EH (cell line): ENCODE data around the gene VPS13D.
A peak's percentile ranks its signal among the peaks of the same experiment; 100 is the strongest.

Experiments
- DNase-seq: peaks from one replicate; pipeline ENCODE4 v3.0.0-alpha.2; 2015; ENCODE audit warnings: low read depth

VPS13D gene

DNA sequence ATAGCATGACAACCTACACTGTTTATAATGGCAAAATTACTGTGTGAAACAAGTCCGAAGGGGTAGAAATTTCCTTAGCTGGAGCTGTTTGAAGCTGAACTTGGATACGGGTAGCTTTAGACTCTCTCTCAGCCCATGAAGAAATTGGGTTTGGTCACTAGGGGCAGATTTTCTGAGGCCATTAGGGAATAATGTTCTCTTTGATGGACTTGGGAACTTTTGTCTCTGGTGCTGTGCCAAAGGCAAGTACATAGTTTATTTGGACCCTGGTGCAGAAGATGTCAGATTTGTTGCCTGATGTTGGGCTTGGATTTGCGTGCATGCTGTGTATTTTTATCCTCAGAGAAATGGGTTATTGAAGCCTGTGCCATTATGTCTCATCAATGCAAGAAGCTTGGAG is 109.6 kb downstream of the VPS13D start:
- no peak for DNase-seq

DNA sequence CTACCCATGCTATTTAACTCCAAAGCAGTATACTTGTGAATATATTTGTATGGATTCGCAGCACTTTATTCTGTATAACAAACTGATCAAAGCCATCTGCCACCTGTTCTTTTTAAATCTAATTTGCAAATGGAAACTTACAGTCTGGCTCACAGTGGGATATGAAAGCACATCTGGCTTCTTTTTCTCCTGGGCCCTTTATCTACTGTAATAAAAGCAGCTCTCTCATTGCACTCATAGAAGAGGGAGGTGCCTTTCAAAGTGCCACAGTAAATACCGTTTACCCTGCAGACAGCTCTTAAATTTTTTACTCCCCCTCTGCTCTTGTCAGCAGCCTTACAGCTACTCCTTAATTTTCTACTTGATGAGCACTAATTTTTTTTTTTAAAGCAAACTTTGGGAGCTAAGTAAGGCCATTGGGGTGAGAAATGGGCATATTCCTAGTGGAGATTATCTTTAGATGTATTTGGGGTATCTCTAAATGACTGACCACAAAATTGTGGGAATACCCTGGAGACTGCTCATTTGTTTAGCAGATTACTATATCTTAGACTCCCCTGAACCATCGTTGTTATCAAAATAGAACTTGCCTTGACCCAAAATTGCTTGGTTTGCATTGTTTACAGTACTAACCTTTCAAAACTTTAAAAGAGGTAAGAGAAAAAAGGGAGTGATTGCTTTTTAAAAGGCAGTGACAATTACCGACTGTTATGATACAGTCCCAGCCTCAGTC is 110.1 kb downstream of the VPS13D start:
- no peak for DNase-seq

DNA sequence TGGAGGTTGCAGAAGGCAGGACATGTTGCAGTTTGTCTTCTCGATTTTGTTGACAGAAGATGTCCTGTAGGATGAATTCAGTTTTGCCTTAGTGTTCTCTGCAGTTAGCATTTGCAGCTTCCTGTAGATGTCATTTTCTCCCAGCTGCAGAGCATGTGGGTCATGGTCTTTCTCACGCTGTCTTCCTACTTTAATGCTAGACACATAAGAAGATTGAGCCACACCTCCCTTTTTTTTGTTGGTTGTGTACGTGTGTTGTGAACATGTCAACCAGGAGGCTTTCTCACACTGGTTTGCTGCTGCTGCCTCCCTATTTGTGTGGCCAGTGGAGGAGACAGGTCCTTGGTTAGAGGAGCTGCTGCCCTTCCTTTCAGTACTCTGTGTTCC is 110.7 kb downstream of the VPS13D start:
- DNase-seq, result no peak

DNA sequence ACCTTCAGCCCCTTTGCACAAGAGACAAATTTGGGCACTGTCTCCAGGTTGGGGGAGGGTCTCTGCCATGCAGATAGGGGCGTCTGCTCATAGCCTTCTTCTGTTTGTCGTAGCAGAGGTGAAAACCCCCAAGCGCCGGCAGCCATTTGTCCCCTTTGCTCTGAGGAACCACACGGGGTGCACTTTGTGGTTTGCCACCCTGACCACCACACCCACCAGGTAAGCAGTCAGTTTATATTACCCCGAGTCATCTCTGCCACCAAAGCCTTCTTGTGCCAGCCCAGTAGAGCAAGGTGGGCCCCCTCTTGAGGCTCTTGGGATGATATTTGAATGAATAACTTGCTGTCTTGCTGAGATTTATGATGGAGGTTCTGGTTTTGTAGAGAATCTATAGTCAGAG is 111.8 kb downstream of the VPS13D start:
- DNase-seq, result no peak

DNA sequence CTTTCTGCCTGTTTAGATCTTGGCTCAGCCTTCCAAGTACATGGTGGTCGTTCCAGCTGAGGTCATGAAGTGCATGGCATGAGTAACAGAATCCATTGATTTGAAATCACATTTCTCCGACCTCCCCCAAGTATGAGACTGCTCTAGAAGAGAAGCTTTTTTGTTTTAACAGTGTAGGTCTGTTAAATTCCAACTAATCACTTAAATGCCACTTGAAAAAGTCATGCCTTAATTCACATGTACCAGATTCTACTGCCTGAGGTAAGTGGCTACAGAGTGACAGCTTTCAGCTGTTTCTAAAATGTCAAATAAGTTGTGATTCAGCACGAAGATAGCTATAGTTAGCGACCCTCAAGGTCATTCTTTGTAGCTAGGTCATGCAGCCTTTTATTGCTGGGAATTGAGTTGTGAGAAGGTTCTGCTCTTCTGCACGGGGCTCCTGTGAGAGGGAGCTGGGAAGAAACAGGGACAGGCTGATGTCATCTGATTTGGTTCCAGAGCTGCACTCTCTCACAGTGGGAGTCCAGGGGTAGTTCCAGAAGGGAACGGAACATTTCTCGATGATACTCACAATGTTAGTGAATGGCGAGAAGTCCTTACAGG is 112.7 kb downstream of the VPS13D start:
- DNase-seq, result peak; percentile 9

DNA sequence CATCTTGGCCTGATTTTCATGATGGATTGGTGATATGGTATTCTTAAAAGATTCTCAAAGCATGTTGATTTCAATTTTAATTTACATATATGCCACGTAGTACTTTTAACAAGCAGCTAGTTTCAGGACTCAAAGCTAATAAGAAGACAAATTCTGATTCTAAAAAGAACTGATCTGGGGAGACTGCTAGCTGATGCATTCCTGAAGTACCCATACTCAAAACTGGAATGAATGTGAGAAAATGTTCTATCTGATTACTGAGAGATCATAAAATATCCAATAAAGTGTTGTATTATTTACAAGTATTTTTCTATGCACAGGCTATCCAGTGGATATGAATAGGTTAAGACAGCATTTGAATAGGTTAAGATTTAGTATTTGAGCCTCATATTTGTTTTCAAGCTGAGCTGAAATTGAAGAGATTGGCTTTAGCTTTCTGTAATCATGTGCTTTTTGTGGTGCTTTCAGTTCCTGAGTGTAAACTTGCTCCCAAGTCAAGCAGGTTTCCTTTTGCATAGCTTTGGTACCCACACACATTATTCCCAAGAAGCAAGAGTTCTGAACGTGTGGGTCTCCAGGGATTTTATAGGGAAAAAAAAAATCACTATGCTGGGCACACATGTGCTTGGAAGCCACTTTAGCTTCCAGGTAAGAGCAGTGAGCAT is 114.1 kb downstream of the VPS13D start:
- DNase-seq, result no peak

DNA sequence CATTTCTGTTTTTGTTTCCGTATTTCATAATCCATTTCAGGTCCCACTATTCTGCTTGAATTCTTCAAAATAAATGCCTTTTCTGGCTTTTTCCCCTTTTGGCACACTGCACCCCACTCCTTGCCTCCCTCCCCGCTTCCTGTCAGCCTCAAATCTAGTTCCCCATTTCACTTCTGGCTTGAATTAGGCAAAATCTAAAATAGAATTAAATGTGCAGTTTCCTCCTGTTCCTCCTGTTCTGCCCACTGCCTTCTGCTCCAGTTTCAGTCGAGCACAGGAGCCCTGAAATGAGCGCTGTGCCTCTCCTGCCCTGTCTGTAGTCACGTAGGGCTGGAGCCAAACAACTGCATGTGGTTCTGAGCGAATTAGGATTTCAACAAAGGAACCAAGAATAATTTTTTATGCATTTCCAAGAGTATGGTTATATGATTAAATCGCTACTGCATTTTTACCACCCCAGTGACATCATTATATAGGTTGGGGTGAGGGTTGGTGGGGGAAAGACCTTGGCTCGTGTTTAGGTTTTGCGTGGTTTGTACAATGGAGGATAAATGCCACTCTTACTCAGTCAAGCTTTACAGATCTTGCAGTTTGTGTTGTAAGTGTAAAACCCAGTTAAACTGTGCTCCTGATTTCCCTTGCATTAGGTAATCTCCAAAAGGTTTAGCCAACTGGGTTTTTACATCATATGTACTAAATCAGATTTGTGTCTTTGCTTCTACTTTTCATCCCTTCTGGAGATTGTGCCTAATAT is 114.9 kb downstream of the VPS13D start:
- DNase-seq, result no peak

DNA sequence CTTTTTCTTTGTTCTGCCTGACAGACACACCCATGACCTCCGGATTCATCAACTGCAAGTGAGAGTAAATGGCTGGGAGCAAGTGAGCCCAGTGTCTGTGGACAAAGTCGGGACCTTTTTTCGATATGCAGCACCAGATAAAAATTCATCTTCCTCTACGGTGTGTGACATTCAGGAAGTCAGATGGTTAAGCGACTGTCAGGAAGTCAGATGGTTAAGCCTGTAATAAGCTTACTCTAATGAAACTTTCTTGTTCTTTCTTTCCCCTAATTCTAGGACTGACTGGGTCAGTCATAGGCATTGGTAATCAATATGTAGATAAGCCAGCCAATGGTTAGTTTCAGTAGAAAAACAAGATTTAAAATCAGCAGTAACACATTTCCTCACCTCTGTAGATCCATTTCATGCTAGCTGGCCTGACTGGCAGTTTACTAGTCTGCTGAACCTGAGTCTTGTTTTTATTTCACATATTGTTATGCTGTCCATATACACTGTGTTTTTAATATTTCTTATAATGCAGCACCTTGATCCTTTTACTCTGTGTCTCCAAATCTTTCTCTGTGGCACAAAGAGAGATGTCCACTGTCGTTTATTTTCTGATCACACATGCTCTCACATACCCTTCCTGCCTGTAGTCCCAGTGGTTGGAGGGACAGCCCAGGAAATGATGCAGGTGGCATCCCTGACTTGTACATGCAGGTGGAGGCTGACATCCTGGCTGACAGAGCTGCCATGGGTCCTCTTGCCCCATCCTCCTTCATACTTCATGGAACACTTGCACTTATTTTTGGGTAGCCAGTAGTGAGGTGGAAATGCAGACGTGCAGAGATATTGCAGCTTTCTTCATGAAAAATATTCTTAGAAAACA is 115.8 kb downstream of the VPS13D start:
- no peak for DNase-seq

DNA sequence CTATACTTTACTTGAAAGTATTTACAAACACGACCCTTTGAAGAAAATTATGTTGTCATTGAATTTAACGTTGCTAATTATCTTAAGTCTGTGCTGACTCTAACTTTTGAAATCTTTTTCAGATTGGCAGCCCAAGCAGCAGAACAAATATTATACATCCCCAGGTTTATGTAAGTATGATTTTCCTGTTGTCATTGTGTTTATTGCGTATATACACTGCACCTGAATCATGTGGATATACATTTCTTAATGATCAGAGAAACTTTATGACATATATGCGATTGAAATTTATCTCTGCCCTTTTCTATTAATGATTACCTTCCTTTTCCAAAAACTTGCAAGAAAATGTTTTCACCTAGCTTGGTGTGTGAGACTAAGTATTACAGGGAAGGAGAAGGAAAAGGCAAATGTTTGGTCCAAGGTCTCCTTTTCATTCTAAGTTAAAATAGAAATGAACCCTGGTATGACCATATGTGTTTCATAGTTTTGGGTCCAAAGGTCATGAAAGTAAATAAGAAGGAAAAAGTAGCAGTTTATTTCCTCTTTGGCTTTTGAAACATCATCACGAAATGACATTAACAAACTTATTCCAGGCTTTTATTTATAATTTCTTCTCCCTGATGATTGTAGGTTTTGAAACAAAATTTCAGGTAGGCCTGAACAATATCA is 116.8 kb downstream of the VPS13D start:
- DNase-seq, result no peak

DNA sequence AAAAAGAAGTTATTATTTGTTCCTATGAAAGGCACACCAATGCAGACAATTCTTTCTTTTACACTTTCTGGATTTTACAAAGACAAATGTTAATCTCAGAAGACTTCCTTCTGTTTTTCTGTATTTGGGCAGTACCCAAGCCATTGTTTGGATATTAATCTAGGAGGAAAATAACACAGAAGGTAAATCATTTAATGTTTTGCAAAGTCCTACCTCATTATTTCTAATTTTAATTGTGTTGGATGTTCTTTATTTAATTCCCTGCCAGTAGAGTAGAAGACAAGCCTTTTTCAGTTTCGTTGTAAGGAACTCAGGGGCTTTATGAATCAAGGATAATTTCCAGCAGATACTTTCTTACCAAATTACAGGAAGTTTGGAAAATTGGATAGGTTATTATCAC is 118.3 kb downstream of the VPS13D start:
- no peak for DNase-seq

DNA sequence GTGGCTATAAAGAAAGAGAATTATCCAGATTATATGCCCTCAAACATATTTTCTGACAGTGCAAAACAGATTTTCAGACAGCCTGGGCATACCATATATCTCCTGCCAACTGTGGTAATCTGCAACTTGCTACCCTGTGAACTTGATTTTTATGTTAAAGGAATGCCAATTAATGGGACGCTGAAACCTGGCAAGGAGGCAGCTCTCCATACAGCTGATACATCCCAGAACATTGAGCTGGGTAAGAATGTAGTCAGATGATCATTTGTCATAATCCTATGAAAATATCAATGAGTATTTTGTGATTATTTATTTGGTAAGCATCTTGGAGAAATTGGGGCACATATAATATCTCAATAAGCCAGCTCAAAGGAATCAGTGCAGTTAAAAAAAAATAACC is 124.2 kb downstream of the VPS13D start:
- no peak for DNase-seq

DNA sequence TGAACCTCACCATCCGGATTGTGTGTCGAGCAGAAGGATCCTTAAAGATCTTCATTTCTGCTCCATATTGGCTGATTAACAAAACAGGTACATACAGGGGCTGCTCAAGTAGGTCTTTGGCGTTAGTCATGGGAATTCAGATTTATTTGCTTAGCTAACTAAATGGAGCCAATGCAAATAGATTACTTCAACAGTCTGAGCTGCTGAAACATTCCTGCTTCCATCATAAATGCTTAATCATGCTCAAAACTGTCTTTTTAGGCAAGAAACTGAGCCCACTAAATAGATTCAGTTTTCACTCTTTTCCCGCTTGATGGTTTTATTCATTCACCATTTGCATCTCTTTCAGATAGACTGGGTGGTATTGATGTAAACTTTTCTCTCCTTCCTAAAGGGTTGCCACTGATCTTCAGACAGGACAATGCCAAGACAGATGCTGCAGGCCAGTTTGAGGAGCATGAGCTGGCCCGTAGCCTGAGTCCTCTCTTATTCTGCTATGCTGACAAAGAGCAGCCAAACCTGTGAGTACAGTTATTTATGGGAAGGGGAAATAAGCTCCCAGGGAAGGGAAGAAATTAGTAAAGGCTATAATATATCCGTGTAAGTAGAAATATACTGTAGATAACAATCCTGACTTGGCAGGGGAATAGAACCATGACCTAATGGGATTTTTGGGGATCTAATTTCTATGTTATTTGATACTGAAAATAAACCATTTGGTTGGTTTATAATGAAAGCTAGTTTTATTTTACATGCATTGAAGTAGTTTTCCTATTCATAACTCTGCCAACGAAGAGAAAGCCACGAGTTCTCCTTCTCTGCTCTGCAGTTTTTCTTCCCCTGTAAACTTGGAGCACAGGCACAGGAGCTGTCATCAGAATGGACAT is 126.4 kb downstream of the VPS13D start:
- DNase-seq, result peak; percentile 32

DNA sequence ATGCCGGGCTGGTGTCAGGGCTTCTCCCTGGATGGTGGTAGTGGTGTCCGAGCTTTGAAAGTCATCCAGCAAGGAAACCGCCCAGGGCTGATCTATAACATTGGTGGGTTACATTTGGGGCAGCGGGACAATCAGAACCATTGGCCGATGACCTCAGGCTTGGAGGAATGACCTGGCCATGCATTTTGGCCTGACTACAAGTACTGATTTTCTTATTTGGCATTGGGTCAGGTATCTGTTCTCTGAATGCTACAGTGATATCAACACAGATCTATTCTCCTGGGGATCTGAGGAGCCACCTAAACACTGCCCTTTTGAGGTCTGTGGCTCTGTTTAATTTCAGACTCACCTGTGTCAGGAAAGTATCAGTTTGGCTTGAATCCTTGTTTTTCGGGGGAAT is 128.7 kb downstream of the VPS13D start:
- DNase-seq, result no peak

DNA sequence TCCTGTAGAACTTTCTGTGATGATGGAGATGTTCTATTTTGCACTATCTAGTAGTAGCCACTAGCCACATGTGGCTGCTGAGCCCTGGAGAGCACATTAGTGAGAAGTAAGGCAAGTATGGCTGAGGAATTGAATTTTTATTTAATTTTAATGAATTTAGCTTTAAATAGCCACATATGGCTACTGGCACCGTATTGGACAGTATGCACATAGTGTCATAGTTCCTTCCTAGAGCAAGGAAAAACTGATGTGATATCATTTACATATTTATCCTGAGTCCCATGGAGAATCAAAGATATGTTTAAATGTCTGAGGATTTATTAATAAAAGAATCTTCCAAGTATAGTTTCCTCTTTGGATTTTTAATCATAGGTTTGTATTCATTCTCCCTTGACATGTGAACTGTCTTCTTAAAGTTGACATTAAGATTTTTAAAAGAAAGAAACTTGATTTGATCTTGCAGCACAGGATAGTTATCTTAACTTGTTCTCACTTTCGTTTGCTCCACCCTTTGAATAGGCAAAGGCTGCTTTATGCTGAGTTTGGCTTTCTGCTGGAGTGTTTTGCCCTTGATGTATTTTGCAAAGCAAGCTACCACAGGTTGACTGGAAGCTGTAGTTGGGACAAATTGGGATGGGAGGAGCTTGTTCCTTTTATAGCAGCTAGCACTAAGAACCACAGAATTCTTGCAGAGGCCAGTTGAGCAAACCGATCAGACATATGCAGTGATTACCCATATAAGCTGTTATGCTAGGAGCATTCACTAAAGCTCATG is 129.7 kb downstream of the VPS13D start:
- peak; percentile 23 for DNase-seq

DNA sequence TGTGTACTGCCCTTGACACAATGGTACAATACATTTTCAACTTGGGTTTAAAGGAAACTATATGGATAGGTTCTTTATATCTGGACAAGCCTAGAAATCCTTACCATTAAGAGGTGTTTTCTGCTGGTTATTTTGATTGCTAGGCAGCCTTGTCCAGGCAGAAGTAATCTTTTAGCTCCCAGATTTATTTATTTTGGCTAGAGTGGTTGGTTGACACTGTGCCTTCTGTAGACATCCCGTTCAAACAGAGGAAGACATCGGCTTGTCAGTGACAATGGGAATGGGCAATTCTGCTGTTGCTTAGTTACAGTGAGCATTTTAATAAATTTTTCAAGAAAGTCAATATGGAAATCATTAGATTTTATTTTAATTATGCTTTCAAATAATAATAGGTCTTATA is 138.8 kb downstream of the VPS13D start:
- DNase-seq, result no peak

DNA sequence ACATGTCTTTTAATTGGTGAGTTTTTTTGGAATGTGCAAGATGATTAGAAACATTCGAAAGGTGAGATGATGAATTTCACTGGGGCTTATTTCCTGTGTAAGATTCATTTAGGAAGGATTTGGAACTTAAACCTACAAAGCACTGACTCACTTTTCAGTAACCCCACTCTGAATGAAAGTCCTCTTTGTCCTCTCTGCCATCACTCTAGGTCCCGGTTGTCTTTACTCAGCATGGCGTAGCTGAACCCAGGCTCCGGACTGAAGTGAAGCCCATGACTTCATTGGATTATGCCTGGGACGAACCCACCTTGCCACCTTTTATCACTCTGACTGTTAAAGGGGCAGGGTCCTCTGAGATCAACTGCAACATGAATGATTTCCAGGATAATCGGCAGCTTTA is 139.4 kb downstream of the VPS13D start:
- DNase-seq, result no peak

DNA sequence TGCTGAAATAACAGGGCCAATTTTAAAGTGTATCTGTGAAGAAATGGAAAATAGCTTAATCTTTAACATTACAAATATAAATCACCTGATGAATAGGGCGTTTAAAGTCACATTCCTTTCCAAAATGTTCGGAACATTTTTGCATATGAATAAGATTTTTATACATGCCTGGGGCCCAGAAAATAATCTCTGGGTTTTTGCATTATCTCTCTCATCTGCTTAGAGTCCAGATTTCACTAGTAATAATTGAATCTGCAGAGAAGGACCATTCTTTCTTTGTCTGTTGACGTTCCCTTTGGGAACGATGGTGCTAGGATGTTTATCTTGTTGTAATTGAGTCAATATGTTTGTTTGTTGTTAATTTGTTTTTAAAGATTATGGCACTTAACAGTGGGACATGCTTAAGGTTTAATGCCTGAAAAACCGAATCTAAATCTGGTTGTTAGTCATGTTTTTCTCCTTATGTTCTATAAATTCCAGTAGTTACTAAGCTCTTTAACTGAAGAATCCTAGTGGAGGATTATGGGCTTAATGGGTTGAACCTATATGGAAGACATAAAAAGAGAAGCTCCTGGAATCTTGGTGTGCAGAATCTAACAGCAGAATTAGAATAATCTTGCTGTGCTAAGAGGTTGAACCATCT is 140.6 kb downstream of the VPS13D start:
- DNase-seq, result no peak

DNA sequence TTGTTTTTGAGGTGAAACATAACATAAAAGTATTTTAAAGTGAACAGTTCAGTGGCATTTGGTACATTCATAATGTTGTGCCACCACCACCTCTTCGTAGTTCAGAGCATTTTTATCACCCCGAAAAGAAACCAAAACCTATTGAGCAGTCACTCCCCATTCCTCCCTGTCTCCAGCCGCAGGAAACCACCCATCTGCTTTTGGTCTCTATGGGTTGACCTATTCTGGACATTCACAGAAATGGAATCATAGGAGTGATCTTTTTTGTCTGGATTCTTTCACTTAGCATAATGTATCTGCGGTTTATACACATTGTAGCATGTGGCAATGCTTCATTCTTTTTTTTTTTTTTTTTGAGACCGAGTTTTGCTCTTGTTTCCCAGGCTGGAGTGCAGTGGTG is 141.2 kb downstream of the VPS13D start:
- DNase-seq, result peak; percentile 56

DNA sequence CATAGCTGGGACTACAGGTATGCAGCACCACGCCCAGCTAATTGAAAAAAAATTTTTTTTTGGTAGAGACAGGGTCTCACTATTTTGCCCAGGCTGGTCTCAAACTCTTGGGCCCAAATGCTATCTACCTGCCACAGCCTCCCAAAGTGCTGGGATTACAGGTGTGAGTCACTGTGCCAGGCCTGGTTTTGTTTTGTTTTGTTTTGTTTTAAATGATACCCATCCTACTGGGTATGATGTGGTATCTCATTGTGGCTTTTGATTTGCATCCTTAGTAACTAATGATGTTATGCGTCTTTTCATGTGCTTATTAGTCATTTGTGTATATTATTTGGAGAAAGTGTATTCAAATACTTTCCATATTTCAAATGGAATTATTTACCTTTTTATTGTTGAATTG is 142.3 kb downstream of the VPS13D start:
- DNase-seq, result no peak
